NCI-H2227 (cell line): ENCODE data around the gene RNH1.

Experiments used
- DNase-seq: peaks from one replicate; lab custom pipeline; 2025; ENCODE audit not compliant: unreplicated experiment; lab: John Stamatoyannopoulos, UW

Gene RNH1

DNA sequence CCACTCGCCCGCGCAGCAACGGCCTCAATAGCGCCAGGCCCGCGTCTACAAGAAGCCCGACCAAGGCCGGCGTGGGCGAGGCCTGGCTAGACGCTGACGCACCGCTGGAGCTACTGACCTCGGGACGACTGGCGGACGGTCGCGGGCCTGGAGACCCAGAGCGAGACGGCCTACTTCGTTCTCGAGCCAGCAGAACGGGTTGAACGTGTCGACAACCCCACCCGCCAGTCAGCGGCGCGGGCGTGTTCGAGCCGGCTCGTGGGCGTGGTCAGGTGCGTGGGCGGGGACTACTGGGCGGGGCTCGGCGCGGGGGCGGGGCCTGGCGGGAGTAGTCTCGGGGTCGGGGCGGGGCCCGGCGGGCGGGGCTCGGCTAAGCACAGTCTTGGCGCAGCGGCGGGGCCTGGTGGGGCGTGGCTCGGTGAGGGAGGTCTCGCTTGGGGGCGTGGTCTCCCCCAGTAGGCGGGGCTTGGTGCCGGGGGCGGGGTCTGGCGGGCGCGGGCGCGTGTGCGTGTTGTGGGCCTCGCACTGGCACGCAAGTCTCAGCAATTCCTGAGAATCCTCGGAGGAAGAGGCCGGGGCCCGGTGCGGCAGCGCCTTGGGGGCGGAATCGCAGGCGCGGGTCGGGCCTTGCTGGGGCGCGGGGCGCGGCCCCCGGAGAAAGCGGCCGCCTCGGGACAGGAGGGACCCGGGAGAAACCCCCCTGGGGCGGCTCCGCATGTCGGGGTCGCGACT, at the start of gene RNH1:
Gene RNH1 (minus strand): TSS at position 248 of the 732 bp plus-strand sequence. CDS start 5,080 bp downstream, outside the sequence.
- DNase-seq, result peak; percentile 98

DNA sequence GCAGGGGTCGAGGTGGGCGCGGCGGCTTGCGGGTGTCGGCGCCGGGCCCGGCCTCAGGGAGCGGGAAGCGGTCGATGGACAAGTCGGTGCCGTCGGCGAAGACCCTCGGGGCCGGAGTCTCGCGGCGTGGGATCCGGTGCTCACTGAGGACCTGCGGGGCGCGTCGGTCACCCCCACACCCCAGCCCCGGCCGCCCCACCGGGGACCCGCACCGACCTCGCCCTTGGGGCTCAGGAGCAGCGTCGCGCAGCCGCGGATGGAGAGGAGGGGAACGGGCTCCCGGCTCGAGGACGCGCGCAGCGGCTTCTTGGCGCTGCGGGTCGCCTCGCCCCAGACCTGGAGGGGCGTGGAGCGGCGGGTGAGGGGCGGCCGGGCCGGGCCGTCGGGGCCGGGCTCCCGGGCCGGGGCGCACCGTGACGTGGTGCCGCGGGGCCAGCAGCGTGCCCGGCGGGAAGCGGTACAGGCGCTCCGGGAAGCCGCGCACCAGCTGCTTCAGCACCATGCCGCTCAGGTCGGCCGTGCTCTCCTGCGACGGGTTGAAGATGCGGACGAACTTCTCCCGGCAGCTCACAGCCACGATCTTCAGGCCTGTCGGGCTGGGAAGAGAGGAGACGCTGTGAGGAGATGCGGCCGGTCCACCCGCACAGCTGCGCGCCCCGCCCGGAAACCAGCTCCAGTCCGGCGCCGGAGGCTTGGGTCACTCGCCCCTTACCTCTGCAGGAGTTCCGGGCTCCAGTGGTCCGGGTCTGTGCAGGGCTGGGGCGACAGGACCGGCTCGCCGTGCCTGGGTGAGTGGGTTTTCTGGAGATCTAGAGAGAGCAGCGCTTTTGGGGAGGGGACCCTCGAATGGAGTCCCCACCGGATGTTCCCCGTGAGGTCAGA, 49.0 kb upstream of the RNH1 start:
- DNase-seq, result peak; percentile 68

DNA sequence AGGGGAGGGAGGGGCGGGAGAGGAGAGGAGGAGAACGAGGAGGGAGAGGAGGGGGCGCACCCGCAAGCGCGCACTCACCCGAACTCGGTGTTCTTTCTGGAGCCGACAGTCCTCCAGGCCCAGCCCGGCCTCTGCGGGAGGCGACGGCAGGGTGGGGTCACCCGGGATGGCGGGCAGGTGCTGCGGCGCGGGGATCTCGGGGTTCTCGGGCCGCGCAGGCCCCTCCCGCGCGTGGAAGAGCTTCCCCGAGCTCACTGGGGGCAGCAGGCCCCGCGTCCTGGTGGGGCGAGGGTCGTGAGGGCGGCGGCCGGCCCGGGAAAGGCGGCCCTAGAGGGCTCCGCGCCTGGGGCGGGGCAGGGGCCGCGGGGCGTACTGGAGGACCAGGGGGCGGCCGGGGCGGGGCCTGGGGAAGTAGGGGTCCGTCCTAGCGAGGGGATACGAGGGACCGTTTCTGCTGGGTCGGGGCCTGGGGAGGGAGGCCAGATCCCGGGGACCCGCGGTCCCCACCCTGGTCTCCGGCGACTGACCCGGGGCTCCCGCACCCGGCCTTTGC, 48.3 kb upstream of the RNH1 start:
- peak; percentile 77 for DNase-seq

DNA sequence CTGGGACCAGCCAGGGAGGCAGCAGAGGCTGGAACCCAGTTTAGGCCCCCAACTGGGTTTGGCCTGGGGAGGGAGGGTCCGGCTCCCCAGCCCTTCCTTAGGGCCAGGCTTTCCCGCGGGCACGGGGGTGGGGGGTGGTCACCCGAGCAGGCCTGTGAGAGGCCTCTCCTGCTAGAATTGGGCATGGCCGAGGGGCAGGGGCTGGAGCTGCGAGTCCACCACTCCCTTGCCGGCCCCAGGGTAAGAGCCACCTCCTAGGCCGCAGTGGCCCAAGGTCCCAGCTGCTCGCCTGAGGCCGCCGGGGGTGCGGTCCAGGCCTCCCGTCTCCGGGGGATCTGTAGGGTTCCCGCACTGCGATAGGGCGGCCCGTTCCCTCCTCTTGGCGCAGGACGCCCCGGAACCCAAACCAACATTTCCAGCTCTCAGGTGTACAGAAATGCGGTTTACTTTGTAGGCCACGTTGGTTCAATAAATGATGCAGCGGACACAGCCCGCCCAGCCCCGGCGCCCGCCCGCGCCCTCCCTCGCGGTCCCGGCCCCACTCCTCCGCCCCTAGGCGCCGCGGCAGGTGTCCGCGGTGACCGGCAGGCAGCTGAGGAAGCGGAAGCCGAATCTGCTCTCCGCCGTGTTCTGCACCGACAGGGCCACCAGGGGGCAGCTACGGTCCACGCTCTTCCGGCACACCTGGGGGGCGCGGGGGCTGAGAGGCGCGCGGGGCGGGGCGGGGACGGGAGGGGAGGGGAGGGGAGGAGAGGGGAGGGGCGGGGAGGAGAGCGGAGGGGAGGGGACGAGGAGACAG, 47.6 kb upstream of the RNH1 start:
- peak; percentile 95 for DNase-seq

DNA sequence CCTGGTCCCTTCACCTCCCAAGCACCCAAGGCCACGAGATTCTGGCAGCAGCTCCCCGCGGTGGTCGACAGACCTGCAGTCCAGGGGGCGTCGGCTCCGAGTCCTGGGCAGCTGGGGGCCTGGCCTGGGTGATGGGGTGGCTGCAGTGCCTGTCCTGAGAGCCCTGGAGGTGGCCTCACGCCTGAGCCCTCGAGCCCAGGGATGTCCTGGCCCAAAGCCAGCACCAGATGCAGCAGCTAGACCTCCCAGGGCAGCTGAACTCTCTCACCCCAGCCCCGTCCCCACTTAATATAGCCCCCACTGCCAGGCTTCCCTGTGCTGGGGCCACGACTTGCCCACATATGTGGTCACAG, 46.9 kb upstream of the RNH1 start:
- DNase-seq, result no peak

DNA sequence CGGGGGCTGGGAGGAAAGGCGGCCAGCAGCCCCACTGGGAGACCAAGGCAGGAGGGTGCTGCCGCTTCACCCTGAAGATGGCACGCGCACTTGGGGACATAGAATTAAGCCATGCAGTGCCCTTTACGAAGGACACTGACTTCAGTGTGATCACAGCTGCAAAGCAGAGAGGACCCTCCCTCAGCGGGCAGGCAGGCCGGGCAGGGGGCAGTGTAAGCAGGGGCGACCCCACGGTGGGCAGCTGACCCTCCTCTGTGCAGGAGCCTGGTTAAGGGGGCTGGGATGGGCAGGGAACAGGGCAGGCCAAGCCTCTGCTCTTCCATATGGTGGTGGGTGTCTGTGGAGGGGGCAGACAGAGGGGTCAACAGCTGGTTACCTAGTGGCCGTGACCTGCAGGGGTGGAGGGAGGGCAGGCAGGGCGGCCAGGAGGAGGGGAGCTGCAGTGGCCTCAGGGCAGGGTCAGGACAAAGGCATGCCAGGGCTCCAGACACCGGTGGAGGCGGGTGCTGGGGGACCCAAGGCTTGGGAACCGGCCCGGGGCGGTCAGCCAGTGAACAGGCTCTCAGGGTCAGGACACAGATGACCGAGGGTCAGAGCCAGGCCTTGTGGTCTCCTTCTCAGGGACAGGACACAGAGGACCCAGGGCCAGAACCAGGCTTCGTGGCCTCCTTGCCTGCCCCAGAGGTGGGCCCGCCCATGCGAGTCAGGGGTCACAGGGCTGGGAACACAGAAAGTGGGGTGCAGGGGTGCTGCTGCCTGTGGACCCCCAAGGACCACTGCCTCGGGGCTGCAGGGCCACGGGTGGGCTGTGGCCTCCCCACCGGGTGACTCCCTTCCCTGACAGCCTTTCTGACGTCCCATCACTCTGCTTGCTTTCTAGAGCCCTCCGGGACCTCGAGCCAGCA, 46.3 kb upstream of the RNH1 start:
- DNase-seq, result no peak

DNA sequence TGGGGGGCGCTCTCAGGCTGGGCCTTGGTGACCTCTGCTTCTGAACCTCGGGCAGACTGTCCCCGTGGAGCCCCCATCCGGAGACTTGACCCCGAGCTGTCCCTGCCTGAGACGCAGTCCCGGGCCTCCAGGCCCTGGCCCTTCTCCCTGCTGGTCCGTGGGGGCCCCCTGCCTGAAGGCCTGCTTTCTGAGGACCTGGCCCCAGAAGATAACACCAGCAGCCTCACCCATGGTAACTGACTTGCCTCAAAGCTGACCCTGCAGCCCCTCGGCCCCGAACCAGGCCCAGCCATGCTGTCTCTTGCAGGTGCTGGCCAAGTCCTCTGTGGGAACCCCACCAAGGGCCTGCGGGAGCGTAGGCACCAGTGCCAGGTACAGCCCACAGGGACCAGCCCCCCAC, 44.6 kb upstream of the RNH1 start:
- DNase-seq, result no peak

DNA sequence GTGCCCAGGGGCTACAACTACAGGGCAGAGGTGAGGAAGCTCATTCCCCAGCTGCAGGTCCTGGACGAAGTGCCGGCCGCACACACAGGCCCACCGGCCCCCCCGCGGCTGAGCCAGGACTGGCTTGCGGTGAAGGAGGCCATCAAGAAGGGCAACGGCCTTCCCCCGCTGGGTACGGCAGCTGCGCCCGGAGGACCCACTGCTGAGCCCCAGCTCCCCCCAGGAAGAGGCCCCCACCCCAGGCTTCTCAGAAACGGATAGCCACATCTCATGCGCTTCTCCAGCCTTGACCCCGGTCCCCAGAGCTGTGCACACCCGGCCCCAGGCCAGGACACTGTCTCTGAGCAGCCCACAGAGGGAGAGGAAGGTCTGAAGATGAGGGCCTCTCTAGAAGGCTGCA, 44.1 kb upstream of the RNH1 start:
- no peak for DNase-seq

DNA sequence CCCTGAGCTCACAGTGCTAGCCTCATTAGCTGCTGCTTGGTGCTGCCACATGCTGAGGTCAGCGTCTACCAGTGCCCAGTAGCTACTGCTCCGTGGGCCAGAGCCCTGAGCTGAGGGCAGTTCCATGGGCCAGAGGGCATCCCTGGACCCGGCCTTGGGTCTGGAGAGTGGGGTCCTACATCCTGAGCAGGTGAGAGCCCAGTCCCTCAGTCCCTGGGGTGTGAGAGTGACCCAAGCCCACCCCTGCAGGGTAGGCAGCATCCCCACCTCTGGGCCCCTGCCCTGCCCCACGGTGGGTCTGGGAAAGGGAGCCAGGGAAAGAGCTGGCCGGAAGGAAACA, 43.7 kb upstream of the RNH1 start:
- no peak for DNase-seq

DNA sequence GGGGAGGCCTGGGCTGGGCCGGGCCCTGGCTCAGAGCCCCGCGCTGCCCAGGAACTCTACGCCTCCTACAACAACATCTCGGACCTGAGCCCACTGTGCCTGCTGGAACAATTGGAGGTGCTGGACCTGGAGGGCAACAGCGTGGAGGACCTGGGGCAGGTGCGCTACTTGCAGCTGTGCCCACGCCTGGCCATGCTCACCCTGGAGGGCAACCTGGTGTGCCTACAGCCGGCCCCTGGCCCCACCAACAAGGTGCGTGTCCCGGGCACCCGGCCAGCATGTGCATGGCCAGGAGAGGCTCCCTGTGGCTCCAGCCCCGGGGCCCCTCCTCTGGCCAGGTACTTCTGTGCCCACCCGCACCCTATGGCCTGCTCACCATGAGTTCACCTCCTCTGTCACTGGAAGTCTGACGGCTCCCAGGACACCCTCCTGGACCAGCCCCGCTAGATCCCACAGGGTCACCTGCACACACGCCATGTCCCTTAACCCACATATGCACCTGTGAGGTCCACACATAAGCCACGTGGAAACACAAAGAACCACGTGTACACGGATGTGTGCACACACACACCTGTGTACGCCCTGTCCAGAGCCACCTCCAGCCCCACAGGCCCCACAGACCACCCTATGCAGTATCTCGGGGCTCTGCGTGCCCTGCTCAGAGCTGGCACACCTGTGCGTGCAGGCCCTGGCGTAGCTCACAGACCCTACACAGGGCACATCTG, 43.1 kb upstream of the RNH1 start:
- DNase-seq, result no peak

DNA sequence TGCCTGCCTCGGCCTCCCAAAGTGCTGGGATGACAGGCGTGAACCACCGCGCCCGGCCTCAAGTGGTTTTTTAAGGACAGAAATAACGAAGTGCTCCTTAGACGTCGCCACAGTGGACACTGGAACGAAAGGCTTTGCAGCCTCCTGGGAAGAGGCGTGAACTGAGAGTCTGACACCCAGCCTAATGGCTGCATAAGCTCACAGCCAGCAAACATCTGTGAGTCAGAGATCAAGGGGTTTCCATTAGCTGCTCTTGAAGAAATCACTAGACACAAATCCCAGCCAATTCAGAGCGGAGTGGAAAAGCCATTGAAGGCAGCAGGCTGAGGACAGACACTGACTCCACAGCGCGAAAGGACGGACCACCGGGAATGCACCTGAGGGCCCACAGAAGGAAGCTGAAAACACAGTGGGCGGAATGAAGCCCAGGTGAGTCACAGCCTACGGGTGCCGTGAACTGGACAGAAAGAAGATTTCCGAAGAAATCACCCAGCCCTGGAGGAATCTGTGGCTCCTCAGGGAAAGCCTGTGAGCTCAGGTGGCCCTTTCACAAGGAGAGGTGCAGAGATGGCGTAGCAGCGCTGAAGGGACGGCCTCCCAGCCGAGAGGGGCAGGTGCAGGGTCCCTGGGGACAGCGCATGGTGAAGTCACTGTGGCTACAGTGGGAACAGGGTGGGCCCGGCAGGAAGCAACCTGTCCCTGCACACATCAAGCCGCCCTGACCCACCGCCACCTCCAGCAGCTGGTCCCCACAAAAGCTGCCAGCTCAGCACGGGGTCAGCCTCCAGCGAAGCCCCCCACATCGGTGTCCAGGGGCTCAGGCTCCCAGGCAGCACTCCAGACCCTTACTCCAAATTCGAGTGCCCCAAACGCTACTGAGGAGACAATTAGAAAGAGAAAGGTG, 41.9 kb upstream of the RNH1 start:
- peak; percentile 86 for DNase-seq

DNA sequence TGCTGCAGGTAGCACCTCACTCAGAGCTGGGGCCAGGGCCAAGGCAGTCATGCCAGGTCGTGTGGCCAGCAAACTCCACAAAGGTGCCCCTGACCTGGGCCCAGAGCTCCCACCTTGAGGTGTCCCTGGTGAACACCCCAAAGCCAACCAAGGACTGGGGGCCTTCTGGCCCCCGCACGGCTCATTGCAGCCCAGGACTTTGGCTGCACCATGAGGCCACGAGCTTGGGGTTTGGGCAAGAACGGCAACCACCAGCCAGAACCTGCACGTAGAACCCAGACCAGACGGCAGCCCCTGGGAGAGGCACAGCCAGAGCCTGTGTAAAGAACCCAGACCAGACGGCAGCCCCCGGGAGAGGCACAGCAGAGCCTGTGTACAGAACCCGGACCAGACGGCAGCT, 38.1 kb upstream of the RNH1 start:
- DNase-seq, result no peak

DNA sequence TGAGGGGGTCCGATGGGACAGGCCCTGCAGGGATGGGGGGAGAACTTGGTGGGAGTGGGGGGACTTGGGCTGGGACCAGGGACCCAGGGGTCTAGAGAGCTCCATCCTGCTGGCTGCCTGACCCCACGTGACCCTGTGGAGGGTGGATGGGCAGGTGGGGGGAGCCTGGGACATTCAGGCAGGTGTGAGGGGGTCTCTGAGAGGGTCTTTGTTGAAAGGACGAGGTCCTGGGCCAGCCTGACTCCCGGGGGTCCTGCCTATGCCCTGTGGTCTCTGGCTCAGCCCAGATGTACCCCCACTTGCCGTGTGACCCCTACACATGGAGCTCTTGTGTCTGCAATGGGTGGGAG, 37.8 kb upstream of the RNH1 start:
- DNase-seq, result no peak

DNA sequence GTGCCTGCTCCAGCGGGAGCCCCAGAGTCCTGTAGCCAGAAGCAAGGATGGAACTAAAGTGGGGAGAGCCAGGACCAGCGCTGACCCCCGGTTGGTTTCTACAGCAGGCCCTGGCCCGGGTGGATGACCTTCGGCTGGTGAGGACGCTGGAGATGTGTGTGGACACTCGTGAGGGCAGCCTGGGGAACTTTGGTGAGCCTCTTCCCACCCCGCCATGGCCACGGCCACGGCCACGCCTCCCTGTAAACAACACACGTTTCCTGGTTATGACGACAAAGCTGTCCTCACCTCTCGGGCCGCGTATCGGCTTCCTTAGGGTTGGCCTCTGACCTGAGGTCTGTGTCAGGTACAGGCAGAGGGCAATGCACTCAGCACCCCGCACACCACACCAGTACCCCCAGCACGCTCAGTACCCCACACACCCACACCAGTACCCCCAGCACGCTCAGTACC, 34.4 kb upstream of the RNH1 start:
- DNase-seq, result no peak

DNA sequence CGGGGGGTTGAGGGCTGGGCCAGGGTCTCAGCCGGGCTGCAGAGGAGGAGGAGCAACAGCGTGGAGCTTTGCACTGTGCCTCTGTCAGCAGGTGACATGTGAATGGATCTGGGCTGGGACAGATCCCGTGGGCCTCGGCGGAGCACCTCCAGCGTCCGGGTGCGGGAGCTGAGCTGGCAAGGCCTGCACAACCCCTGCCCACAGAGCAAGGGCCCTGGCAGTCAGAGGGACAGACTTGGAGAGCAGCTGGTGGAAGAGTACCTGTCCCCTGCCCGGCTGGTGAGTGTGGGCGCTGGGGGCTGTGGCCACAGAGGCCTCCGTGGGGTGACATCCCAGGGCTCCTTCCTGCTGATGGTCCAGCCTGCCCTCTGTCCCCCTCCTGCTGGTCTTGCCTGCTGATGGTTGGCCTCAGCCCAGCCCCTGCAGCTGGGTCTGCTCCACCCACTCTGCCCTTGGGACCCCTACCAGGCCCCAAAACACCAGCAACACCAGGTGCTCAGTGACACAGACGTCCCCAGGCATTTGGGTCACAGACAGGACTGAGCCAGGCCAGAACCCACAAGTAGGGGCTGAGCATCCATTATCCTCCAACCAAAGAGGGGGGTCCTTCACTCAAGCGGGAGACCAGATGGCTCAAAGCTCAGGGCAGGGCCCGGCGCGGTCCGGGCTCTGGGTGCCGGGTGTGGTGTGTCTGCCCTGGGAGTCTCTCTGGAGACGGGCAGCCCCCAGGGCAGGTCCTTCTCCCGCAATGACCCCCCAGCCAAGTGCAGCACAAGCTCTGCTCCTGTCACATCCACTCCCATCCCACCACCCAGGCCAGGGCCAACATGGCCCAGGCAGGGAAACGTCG, 33.8 kb upstream of the RNH1 start:
- no peak for DNase-seq

DNA sequence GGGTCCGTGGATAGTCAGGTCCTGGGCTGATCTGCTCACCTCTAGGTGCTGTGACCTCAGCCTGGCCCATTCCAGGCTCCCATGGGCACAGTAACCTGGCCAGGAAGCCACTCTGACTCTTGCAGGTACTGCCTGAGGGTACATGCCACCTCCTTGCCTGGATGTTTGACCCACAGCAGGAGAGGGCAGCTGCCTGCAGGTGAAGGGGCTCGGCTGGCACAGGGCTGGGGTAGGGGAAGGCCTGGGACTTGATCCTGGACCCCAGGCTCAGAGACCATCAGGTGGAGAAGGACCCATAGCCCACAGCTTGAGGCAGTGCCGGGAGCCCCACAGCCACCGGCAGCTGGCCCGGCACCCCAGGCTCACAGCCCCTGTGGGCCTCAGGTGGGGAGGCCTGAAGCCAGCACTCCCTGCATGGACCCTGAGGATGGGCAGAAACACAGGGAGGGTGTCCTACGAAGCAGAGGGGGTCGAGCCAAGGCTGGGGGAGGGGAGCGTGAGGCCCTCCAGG, 33.0 kb upstream of the RNH1 start:
- no peak for DNase-seq

DNA sequence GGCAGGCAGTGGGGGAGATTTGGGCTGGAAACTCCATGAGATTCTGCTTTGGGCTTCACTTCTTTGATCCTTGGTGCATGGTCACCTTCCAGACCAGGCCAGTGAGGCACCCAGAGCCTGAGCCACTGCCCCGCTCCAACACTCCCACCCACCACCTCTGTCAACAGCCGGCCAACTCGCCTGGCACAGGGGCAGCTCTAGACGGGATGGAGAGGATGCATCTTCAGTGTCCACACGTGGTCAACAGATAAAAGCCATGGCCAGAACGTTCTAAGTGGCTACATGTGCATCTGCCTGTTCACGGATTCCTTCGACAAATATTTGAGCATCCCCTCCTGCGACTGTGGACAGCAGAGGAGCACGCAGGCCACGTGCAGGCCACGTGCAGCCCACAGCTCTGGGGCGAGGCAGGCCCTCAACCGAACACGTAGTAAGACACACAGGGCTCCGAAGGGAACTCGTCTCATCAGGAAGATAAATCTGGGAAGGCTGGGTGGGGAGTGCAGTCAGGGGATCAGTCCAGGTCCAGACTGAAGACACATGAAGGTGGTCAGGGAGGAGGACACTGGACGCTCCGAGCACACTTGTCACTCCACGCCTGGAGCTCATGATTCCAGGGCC, 31.5 kb upstream of the RNH1 start:
- DNase-seq, result no peak
